Loucy (cell line): ENCODE data around the gene PPP2R1B.

Experiments used
- H2AFZ ChIP-seq: fragments of 200-600 bp; sonication (generic); 2 replicates; pipeline ENCODE4 v1.6.0; 2016; ENCODE audit warnings: antibody characterized with exemption, mild to moderate bottlenecking, low read length, moderate library complexity
- H3F3A ChIP-seq: fragments of 200-600 bp; 2 replicates; pipeline ENCODE4 v1.6.0; 2016; ENCODE audit warnings: antibody characterized with exemption, low read depth, mild to moderate bottlenecking
- H3K27me3 ChIP-seq: fragments of 200-600 bp; sonication (generic); 2 replicates; pipeline ENCODE4 v1.6.1; 2014; ENCODE audit warnings: low read length, mild to moderate bottlenecking; ENCODE audit not compliant: insufficient read depth, poor library complexity, severe bottlenecking
- H3K36me3 ChIP-seq: fragments of 200-600 bp; sonication (generic); 2 replicates; pipeline ENCODE4 v1.6.1; 2016; ENCODE audit warnings: low read length; ENCODE audit not compliant: insufficient read depth
- H3K4me1 ChIP-seq: fragments of 200-600 bp; sonication (generic); 2 replicates; pipeline ENCODE4 v1.5.1; 2014; ENCODE audit warnings: low read length, mild to moderate bottlenecking; ENCODE audit not compliant: insufficient read depth, poor library complexity, severe bottlenecking
- H3K4me2 ChIP-seq: fragments of 200-600 bp; sonication (generic); 2 replicates; pipeline ENCODE4 v1.6.0; 2014; ENCODE audit warnings: antibody characterized with exemption, low read length, low read depth, mild to moderate bottlenecking; ENCODE audit not compliant: poor library complexity, severe bottlenecking
- H3K4me3 ChIP-seq: fragments of 200-600 bp; sonication (generic); 2 replicates; pipeline ENCODE4 v1.5.1; 2014; ENCODE audit warnings: low read length, mild to moderate bottlenecking, mixed read lengths; ENCODE audit not compliant: poor library complexity, severe bottlenecking
- H3K79me2 ChIP-seq: fragments of 200-600 bp; sonication (generic); 2 replicates; pipeline ENCODE4 v1.6.1; 2014; ENCODE audit warnings: low read length; ENCODE audit not compliant: insufficient read depth
- H3K9ac ChIP-seq: fragments of 200-600 bp; sonication (generic); 2 replicates; pipeline ENCODE4 v1.6.0; 2014; ENCODE audit warnings: mild to moderate bottlenecking, low read depth, low read length, moderate library complexity; ENCODE audit not compliant: poor library complexity, severe bottlenecking
- H3K9me2 ChIP-seq: fragments of 200-600 bp; sonication (generic); replicated peaks from 2 replicates; pipeline ENCODE4 v1.6.1; 2016; ENCODE audit warnings: low read depth, low read length, mixed read lengths
- H3K9me3 ChIP-seq: fragments of 200-600 bp; sonication (generic); 2 replicates; pipeline ENCODE4 v1.6.1; 2014; ENCODE audit warnings: mild to moderate bottlenecking, antibody characterized with exemption, low read length, low read depth; ENCODE audit not compliant: insufficient read depth
- H4K20me1 ChIP-seq: fragments of 200-600 bp; sonication (generic); 2 replicates; pipeline ENCODE4 v1.6.0; 2014; ENCODE audit warnings: antibody characterized with exemption, low read length, mild to moderate bottlenecking; ENCODE audit not compliant: insufficient read depth, poor library complexity, severe bottlenecking
- CTCF ChIP-seq: fragments of 200-600 bp; sonication (generic); conservative IDR thresholded peaks from 2 replicates; pipeline ENCODE4 v1.5.1; 2014; ENCODE audit warnings: mild to moderate bottlenecking, antibody characterized with exemption, low read length
- EZH2phosphoT487 ChIP-seq: fragments of 200-600 bp; IDR thresholded peaks from 2 replicates; pipeline ENCODE4 v1.6.1; 2018; ENCODE audit warnings: antibody characterized with exemption, mild to moderate bottlenecking, moderate library complexity, borderline replicate concordance

Gene PPP2R1B

DNA sequence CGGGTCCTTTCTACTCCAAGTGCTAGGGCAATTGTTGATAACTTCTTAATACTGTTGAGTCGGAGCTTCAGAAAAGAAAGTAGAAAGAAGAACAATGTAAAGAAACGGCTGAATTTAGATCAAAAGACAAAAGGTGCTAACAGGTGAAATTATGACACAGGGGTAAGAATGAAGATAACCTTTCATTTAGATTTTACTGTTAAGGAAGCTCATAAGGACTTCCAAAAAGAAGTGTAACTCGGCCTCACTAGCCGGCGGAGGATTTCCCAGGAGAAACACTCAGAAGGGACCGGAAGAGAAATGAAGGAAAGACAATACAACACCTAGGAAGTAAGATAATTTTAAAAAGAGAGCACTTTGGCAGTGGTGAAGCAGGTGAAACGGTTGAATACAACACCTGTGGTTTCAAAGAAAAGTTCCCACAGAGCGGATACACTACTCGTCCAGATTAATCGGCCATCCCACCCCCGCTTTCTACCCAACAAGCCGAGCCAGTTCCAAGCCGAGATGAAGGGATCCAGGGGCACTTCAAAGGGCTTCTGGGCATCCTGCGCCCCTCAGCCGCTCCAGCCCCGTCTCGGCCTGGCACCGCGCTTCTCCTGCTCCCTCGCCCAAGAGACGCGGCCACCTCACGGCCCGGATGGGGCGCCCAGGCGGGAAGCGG is 737 bp downstream of the PPP2R1B start:
- Histone ChIP-seq H3K9ac (peak overlapping the region; percentile 87), H4K20me1 (peaks cover 22% of the 10 kb centered on the region), H3K27me3 (no peaks in the 10 kb centered on the region), H3K9me2 (no peaks in the 10 kb centered on the region), H3K36me3 (peaks cover 13% of the 10 kb centered on the region), H3K79me2 (peaks cover 56% of the 10 kb centered on the region), H3K4me3 (peak overlapping the region; percentile 82), H3K4me1 (peaks cover 50% of the 10 kb centered on the region), H2AFZ (peak overlapping the region; percentile 92), H3F3A (no peaks in the 10 kb centered on the region), H3K4me2 (peak overlapping the region; percentile 86), H3K9me3 (no peaks in the 10 kb centered on the region)
- TF ChIP-seq EZH2phosphoT487 (no peak), CTCF (no peak)

- Histone ChIP-seq H3F3A (no peaks in the 10 kb centered on the region), H3K4me3 (peak overlapping the region; percentile 82), H3K36me3 (peaks cover 21% of the 10 kb centered on the region), H3K9ac (peak overlapping the region; percentile 87), H3K27me3 (no peaks in the 10 kb centered on the region), H3K9me3 (no peaks in the 10 kb centered on the region), H3K9me2 (no peaks in the 10 kb centered on the region), H2AFZ (no peak overlapping the region), H3K79me2 (peaks cover 56% of the 10 kb centered on the region), H4K20me1 (peaks cover 22% of the 10 kb centered on the region), H3K4me2 (peak overlapping the region; percentile 86), H3K4me1 (peaks cover 54% of the 10 kb centered on the region)
- TF ChIP-seq EZH2phosphoT487 (no peak), CTCF (no peak)
These were observed 1.6 kb downstream of the PPP2R1B start for GRCh38 chr11:111764621-111765020.

GRCh38 chr11:111762981-111763643 is 3.1 kb downstream of the PPP2R1B start:
- Histone ChIP-seq H4K20me1 (peaks cover 22% of the 10 kb centered on the region), H2AFZ (no peak overlapping the region), H3K36me3 (peaks cover 30% of the 10 kb centered on the region), H3K27me3 (no peaks in the 10 kb centered on the region), H3K9ac (no peak overlapping the region), H3K79me2 (peaks cover 56% of the 10 kb centered on the region), H3K4me3 (peak overlapping the region; percentile 50), H3K4me2 (peak overlapping the region; percentile 86), H3K9me2 (no peaks in the 10 kb centered on the region), H3F3A (no peaks in the 10 kb centered on the region), H3K4me1 (peaks cover 55% of the 10 kb centered on the region), H3K9me3 (no peaks in the 10 kb centered on the region)
- TF ChIP-seq EZH2phosphoT487 (no peak), CTCF (peak; percentile 55)
